CD8-positive, alpha-beta memory T cell (primary cell): ENCODE measurements around the gene CDT1. TPM values are rescaled to one million over a fixed set of nuclear protein-coding genes. Genes with fewer than 3 reads are reported as not detected.

Source experiments
- CTCF ChIA-PET: fragments of 350-600 bp; sonication (Branson Sonifier 250); formaldehyde crosslinking; loops from one replicate; lab custom pipeline; 2021; ENCODE audit warnings: antibody characterized with exemption; lab: Charles Lee
- POLR2A ChIA-PET: fragments of 350-600 bp; sonication (Branson Sonifier 250); formaldehyde crosslinking; loops from one replicate; lab custom pipeline; 2021; ENCODE audit warnings: antibody characterized with exemption; lab: Charles Lee
- DNase-seq, 5 donors: peaks; one replicate each; pipeline versions ENCODE4 v3.0.0 to v3.0.0-alpha.2; 2020 to 2022; ENCODE audit warnings: mixed read lengths in 1 of 5
- H3K27ac ChIP-seq: one replicate; pipeline ENCODE4 v1.7.0; 2013; ENCODE audit warnings: low read depth, mild to moderate bottlenecking, low read length, moderate library complexity
- H3K27me3 ChIP-seq: 2 replicates; pipeline ENCODE4 v1.7.0; 2013; ENCODE audit warnings: low read length, mild to moderate bottlenecking; ENCODE audit not compliant: insufficient read depth, poor library complexity, severe bottlenecking
- H3K36me3 ChIP-seq: 2 replicates; pipeline ENCODE4 v1.7.0; 2013; ENCODE audit warnings: mild to moderate bottlenecking, low read length, moderate library complexity; ENCODE audit not compliant: insufficient read depth
- H3K4me1 ChIP-seq: 2 replicates; pipeline ENCODE4 v1.7.0; 2013; ENCODE audit warnings: mild to moderate bottlenecking, low read length, moderate library complexity; ENCODE audit not compliant: insufficient read depth
- H3K4me3 ChIP-seq: 2 replicates; pipeline ENCODE4 v1.7.0; 2013; ENCODE audit warnings: mild to moderate bottlenecking, low read length
- H3K9me3 ChIP-seq: 2 replicates; pipeline ENCODE4 v1.7.0; 2013; ENCODE audit warnings: mild to moderate bottlenecking, low read length
- H3K27ac Mint-ChIP-seq, 8 donors: one replicate each; pipeline ENCODE4 v1.8.0; 2020 to 2021; ENCODE audit warnings: mixed read lengths in 8 of 8, mild to moderate bottlenecking in 6 of 8, inconsistent platforms in 3 of 8, moderate library complexity in 3 of 8
- H3K27me3 Mint-ChIP-seq, 2 donors: one replicate each; pipeline ENCODE4 v1.8.0; 2020 to 2021; ENCODE audit warnings: mixed read lengths in 2 of 2, mild to moderate bottlenecking in 1 of 2, moderate library complexity in 1 of 2
- H3K36me3 Mint-ChIP-seq, 3 donors: one replicate each; pipeline ENCODE4 v1.8.0; 2020 to 2021; ENCODE audit warnings: mixed read lengths in 3 of 3, inconsistent platforms in 1 of 3, mild to moderate bottlenecking in 1 of 3
- H3K4me1 Mint-ChIP-seq, 3 donors: one replicate each; pipeline ENCODE4 v1.8.0; 2020 to 2021; ENCODE audit warnings: mixed read lengths in 3 of 3, inconsistent platforms in 1 of 3, mild to moderate bottlenecking in 1 of 3
- H3K4me3 Mint-ChIP-seq, 7 donors: one replicate each; pipeline ENCODE4 v1.8.0; 2020 to 2021; ENCODE audit warnings: mixed read lengths in 7 of 7, mild to moderate bottlenecking in 6 of 7, moderate library complexity in 4 of 7, inconsistent platforms in 2 of 7
- H3K9me3 Mint-ChIP-seq, 5 donors: one replicate each; pipeline ENCODE4 v1.8.0; 2020 to 2022; ENCODE audit warnings: mixed read lengths in 5 of 5, mild to moderate bottlenecking in 3 of 5, moderate library complexity in 2 of 5, inconsistent platforms in 1 of 5
- polyA plus RNA-seq: library from polyadenylated mRNA; unstranded; fragments of 300-500 nt; fragmentation: Illumina TruSeq; gene quantifications from one replicate; pipeline ENCODE4 v1.2.3, GENCODE V29; 2021
- total RNA-seq, 2 experiments: library from RNA; stranded (reverse); gene quantifications; one replicate each; pipeline ENCODE4 v1.2.3, GENCODE V29; 2021

Gene CDT1
- total and polyA plus RNA-seq, 3 experiments from 2014 or later, result 0.26 to 106 (median 97.6) TPM

GRCh38 chr16:88846088-88846487, 42.5 kb downstream of the CDT1 start:
- Histone ChIP-seq H3K9me3 (no peaks in the 10 kb centered on the region), H3K27me3 (no peaks in the 10 kb centered on the region), H3K27ac (no peak overlapping the region), H3K36me3 (no peaks in the 10 kb centered on the region), H3K4me3 (no peak overlapping the region), H3K4me1 (no peaks in the 10 kb centered on the region)
- ChIA-PET POLR2A (interaction anchor here (0.7 to 0.9 kb wide), 2 partner anchors 33 to 84 kb away, joined by 3 to 9 read pairs; no protein-coding TSS in a partner anchor), CTCF (no interaction called here)
- Mint-ChIP-seq H3K27ac (no peak overlapping the region), H3K4me1 (peaks cover 0 to 7% (median 0%) of the 10 kb centered on the region in 3 donors), H3K36me3 (peaks cover 0 to 41% (median 0%) of the 10 kb centered on the region in 3 donors), H3K27me3 (no peaks in the 10 kb centered on the region), H3K4me3 (no peak overlapping the region), H3K9me3 (no peaks in the 10 kb centered on the region)
- DNase-seq, result no peak

GRCh38 chr16:88847654-88848053, 44.1 kb downstream of the CDT1 start:
- Histone ChIP-seq H3K4me3 (no peak overlapping the region), H3K27ac (no peak overlapping the region), H3K4me1 (no peaks in the 10 kb centered on the region), H3K9me3 (no peaks in the 10 kb centered on the region), H3K27me3 (no peaks in the 10 kb centered on the region), H3K36me3 (no peaks in the 10 kb centered on the region)
- H3K36me3 Mint-ChIP-seq, result peaks cover 0 to 44% (median 0%) of the 10 kb centered on the region in 3 donors
- CTCF ChIA-PET, result no interaction called here
- DNase-seq, result no peak
- H3K9me3 Mint-ChIP-seq, result no peaks in the 10 kb centered on the region
- no peak overlapping the region for H3K4me3 Mint-ChIP-seq
- H3K4me1 Mint-ChIP-seq, result peaks cover 2 to 13% (median 6%) of the 10 kb centered on the region in 3 donors
- no peak overlapping the region for H3K27ac Mint-ChIP-seq
- H3K27me3 Mint-ChIP-seq, result no peaks in the 10 kb centered on the region
- POLR2A ChIA-PET, result no interaction called here

- ChIA-PET POLR2A (no interaction called here), CTCF (interaction anchor here (1.1 to 1.4 kb wide), 2 partner anchors 8 to 771 kb away, joined by 3 read pairs; no protein-coding TSS in a partner anchor)
- Mint-ChIP-seq H3K4me1 (peaks cover 2 to 10% (median 6%) of the 10 kb centered on the region in 3 donors), H3K4me3 (no peak overlapping the region), H3K27ac (no peak overlapping the region), H3K9me3 (no peaks in the 10 kb centered on the region), H3K36me3 (peaks cover 0 to 37% (median 0%) of the 10 kb centered on the region in 3 donors), H3K27me3 (no peaks in the 10 kb centered on the region)
- Histone ChIP-seq H3K36me3 (no peaks in the 10 kb centered on the region), H3K4me1 (no peaks in the 10 kb centered on the region), H3K27ac (no peak overlapping the region), H3K9me3 (no peaks in the 10 kb centered on the region), H3K27me3 (no peaks in the 10 kb centered on the region), H3K4me3 (no peak overlapping the region)
- no peak for DNase-seq
These were observed 45.0 kb downstream of the CDT1 start for GRCh38 chr16:88848557-88848956.

DNA sequence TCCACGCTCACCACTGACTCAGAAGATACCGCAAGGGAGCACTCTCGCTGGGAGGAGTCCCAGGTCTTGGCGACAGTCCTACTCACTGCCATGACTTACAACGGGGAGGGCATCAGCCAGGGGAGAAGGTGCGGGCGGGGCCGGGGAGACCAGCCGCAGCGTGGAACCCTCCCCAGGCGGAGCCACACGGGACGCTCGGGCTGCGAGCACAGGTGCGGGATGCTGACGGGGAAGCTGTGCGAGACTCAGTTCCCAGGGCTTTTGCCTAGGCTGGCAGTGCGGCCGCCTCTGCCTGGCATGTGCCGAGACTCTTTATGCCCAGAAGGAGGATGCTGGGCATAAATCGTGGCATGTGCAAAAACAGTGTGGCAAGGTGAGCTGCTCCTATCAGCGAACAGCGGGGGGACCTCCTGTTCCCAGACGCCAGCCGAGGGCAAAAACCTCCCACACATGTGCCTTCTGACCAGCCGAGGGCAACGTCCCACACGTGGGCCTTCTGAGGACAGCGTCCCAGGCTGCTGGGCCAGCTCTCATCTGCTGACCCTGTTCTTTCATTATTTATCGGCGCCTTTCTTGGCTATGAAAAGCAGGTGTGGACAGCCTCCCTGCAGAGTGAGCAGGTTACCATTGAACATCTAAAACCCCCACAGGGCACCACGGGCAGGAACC, 47.1 kb downstream of the CDT1 start:
- Histone ChIP-seq H3K27me3 (no peaks in the 10 kb centered on the region), H3K4me1 (peaks cover 11% of the 10 kb centered on the region), H3K9me3 (no peaks in the 10 kb centered on the region), H3K4me3 (no peak overlapping the region), H3K27ac (no peak overlapping the region), H3K36me3 (no peaks in the 10 kb centered on the region)
- ChIA-PET CTCF (interaction anchor here (1.1 to 1.5 kb wide), 2 partner anchors 39 to 113 kb away, joined by 3 to 5 read pairs; partner anchors contain the start of gene APRT), POLR2A (no interaction called here)
- Mint-ChIP-seq H3K4me3 (no peak overlapping the region), H3K4me1 (peaks cover 11 to 24% (median 19%) of the 10 kb centered on the region in 3 donors), H3K27ac (peak overlapping the region in 1 of 8 donors; percentile 70), H3K9me3 (no peaks in the 10 kb centered on the region), H3K36me3 (peaks cover 0 to 34% (median 0%) of the 10 kb centered on the region in 3 donors), H3K27me3 (no peaks in the 10 kb centered on the region)
- no peak for DNase-seq

DNA sequence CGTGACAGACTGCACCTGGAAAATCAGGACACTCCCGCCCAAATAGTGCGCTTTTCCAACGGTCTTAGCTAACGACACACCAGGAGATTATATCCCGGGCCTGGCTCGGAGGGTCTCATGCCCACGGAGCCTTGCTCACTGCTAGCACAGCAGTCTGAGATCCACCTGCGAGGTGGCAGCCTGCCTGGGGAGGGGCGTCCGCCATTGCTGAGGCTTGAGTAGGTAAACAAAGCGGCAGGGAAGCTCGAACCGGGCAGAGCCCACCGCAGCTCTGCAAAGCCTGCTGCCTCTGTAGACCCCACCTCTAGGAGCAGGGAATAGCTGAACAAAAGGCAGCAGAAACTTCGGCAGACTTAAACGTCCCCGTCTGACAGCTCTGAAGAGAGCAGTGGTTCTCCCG, 48.0 kb downstream of the CDT1 start:
- H3K27me3 Mint-ChIP-seq, result no peaks in the 10 kb centered on the region

GRCh38 chr16:88853325-88853941, 49.8 kb downstream of the CDT1 start:
- DNase-seq, result no peak
- H3K36me3 Mint-ChIP-seq, result peaks cover 0 to 34% (median 1%) of the 10 kb centered on the region in 3 donors
- peak overlapping the region in 1 of 7 donors; percentile 20 for H3K4me3 Mint-ChIP-seq
- no peak overlapping the region for H3K27ac ChIP-seq
- no peak overlapping the region for H3K4me3 ChIP-seq
- no peak overlapping the region for H3K27ac Mint-ChIP-seq
- peaks cover 0 to 2% of the 10 kb centered on the region in 2 donors for H3K27me3 Mint-ChIP-seq
- H3K9me3 Mint-ChIP-seq, result no peaks in the 10 kb centered on the region
- H3K4me1 Mint-ChIP-seq, result peaks cover 22 to 39% (median 33%) of the 10 kb centered on the region in 3 donors
- peaks cover 24% of the 10 kb centered on the region for H3K4me1 ChIP-seq
- CTCF ChIA-PET, result interaction anchor here (1.0 to 1.6 kb wide), 2 partner anchors 38 to 116 kb away, joined by 4 read pairs; no protein-coding TSS in a partner anchor
- no peaks in the 10 kb centered on the region for H3K27me3 ChIP-seq
- H3K9me3 ChIP-seq, result no peaks in the 10 kb centered on the region
- POLR2A ChIA-PET, result no interaction called here
- no peaks in the 10 kb centered on the region for H3K36me3 ChIP-seq

More for the DNA sequence above, 48.0 kb downstream of the CDT1 start:
- peaks cover 13 to 26% (median 23%) of the 10 kb centered on the region in 3 donors for H3K4me1 Mint-ChIP-seq
- no peaks in the 10 kb centered on the region for H3K9me3 Mint-ChIP-seq
- no peaks in the 10 kb centered on the region for H3K36me3 ChIP-seq
- peaks cover 16% of the 10 kb centered on the region for H3K4me1 ChIP-seq
- H3K27ac Mint-ChIP-seq, result peak overlapping the region in 2 of 8 donors; percentile 2 to 33
- no peak overlapping the region for H3K4me3 ChIP-seq
- ChIA-PET POLR2A (no interaction called here), CTCF (interaction anchor here (1.1 to 1.5 kb wide), 3 partner anchors 19 to 114 kb away, joined by 3 to 5 read pairs (median 3); partner anchors contain the start of gene APRT)
- H3K27ac ChIP-seq, result no peak overlapping the region
- H3K9me3 ChIP-seq, result no peaks in the 10 kb centered on the region
- DNase-seq, result no peak
- H3K36me3 Mint-ChIP-seq, result peaks cover 0 to 29% (median 0%) of the 10 kb centered on the region in 3 donors
- H3K27me3 ChIP-seq, result no peaks in the 10 kb centered on the region
- H3K4me3 Mint-ChIP-seq, result no peak overlapping the region

GRCh38 chr16:88854306-88855111, 50.9 kb downstream of the CDT1 start:
- H3K4me3 ChIP-seq, result no peak overlapping the region
- peak in 4 of 5 donors; percentile 19 to 53 (median 29) for DNase-seq
- H3K4me1 ChIP-seq, result peaks cover 33% of the 10 kb centered on the region
- H3K27ac ChIP-seq, result no peak overlapping the region
- POLR2A ChIA-PET, result interaction anchor here (1.8 kb wide), 1 partner anchor 42 kb away, joined by 5 read pairs; the partner anchor contains the start of gene APRT
- peaks cover 0 to 2% of the 10 kb centered on the region in 2 donors for H3K27me3 Mint-ChIP-seq
- no peaks in the 10 kb centered on the region for H3K27me3 ChIP-seq
- H3K4me1 Mint-ChIP-seq, result peaks cover 25 to 49% (median 40%) of the 10 kb centered on the region in 3 donors
- H3K36me3 ChIP-seq, result peaks cover 10% of the 10 kb centered on the region
- H3K9me3 ChIP-seq, result no peaks in the 10 kb centered on the region
- peak overlapping the region in 6 of 7 donors; percentile 66 to 85 (median 74) for H3K4me3 Mint-ChIP-seq
- CTCF ChIA-PET, result interaction anchor here (1.0 to 1.3 kb wide), 3 partner anchors 45 to 117 kb away, joined by 3 to 4 read pairs (median 4); no protein-coding TSS in a partner anchor
- H3K36me3 Mint-ChIP-seq, result peaks cover 0 to 39% (median 1%) of the 10 kb centered on the region in 3 donors
- peak overlapping the region in 5 of 8 donors; percentile 29 to 90 (median 60) for H3K27ac Mint-ChIP-seq
- H3K9me3 Mint-ChIP-seq, result no peaks in the 10 kb centered on the region
